Measurements from ENCODE around the gene ULBP1. TPM values are rescaled to one million over a fixed set of nuclear protein-coding genes. Genes with fewer than 3 reads are reported as not detected.
A peak's percentile ranks its signal among the peaks of the same experiment; 100 is the strongest.
"Not testable (repeated sequence)": the region's sequence is repeated elsewhere in the genome, so short reads cannot be mapped to it uniquely, and the experiment has no call there.

The ULBP1 gene
- total and polyA plus RNA-seq, 4 experiments from 2014 or later = not detected

- POLR2A ChIA-PET (ENCODE audit: partially characterized antibody) = interaction anchor here (0.9 kb wide), 1 partner anchor 9 kb away, joined by 3 read pairs; no protein-coding TSS in a partner anchor
- no peak for DNase-seq
- Histone ChIP-seq H3K9me3 (ENCODE audit: control insufficient read depth in 1 of 2, low read length in 2 of 2) (no peaks in the 10 kb centered on the region), H3K4me3 (ENCODE audit: low read length in 2 of 2) (no peak overlapping the region), H3K36me3 (ENCODE audit: insufficient read depth, low read length) (no peaks in the 10 kb centered on the region), H3K27me3 (ENCODE audit: insufficient read depth, low read length) (peaks cover 37% of the 10 kb centered on the region), H3K27ac (ENCODE audit: low read depth, low read length) (no peak overlapping the region), H3K4me1 (ENCODE audit: insufficient read depth, low read length) (peaks cover 16% of the 10 kb centered on the region)
- peaks cover 56 to 60% of the 10 kb centered on the region in 2 donors for H3K27me3 Mint-ChIP-seq
- intact Hi-C loops (cut with micrococcal nuclease) = no loop called here
- peaks cover 10 to 22% (median 16%) of the 10 kb centered on the region in 4 donors for H3K4me1 Mint-ChIP-seq
- H3K27ac Mint-ChIP-seq = peak overlapping the region in 1 of 7 donors; percentile 58
- H3K9me3 Mint-ChIP-seq = peaks cover 0 to 3% (median 0%) of the 10 kb centered on the region in 8 donors
- CTCF ChIA-PET (ENCODE audit: partially characterized antibody) = no interaction called here
- H3K4me3 Mint-ChIP-seq = no peak overlapping the region
- no peaks in the 10 kb centered on the region for H3K36me3 Mint-ChIP-seq
Observed at GRCh38 chr6:149995235-149995750, 31.6 kb downstream of the ULBP1 start.

DNA sequence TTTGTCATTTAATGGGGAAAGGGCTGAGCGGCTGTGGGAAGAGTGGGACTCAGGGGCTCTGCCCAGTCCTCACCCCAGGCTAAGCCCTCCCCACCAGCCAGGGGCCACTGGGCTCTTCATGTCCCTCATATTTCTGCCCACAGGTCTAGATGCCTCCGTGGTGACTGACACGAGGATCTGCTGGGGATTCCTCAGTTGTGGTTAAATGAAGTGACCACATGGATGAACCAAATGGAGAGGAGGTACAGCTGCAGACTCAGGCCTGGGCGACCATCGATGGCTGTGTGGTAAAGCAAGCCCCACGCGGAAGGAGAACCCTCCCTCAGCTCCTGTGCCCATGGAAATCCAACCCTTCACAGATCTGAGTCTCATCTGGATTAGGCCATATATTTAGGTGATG, 32.2 kb downstream of the ULBP1 start:
- Mint-ChIP-seq H3K9me3 (peaks cover 0 to 2% (median 0%) of the 10 kb centered on the region in 8 donors), H3K27me3 (peaks cover 53 to 55% of the 10 kb centered on the region in 2 donors), H3K27ac (no peak overlapping the region), H3K4me3 (no peak overlapping the region), H3K36me3 (no peaks in the 10 kb centered on the region), H3K4me1 (peaks cover 11 to 22% (median 17%) of the 10 kb centered on the region in 4 donors)
- Histone ChIP-seq H3K4me3 (ENCODE audit: low read length in 2 of 2) (no peak overlapping the region), H3K9me3 (ENCODE audit: control insufficient read depth in 1 of 2, low read length in 2 of 2) (no peaks in the 10 kb centered on the region), H3K36me3 (ENCODE audit: insufficient read depth, low read length) (no peaks in the 10 kb centered on the region), H3K27ac (ENCODE audit: low read depth, low read length) (no peak overlapping the region), H3K27me3 (ENCODE audit: insufficient read depth, low read length) (peaks cover 30% of the 10 kb centered on the region), H3K4me1 (ENCODE audit: insufficient read depth, low read length) (peaks cover 14% of the 10 kb centered on the region)
- CTCF ChIA-PET (ENCODE audit: partially characterized antibody) = no interaction called here
- intact Hi-C loops (cut with micrococcal nuclease) = no loop called here
- POLR2A ChIA-PET (ENCODE audit: partially characterized antibody) = no interaction called here
- no peak for DNase-seq

- no peak for DNase-seq
- no peaks in the 10 kb centered on the region for H3K36me3 ChIP-seq (ENCODE audit: insufficient read depth, low read length)
- ChIA-PET POLR2A (ENCODE audit: partially characterized antibody) (no interaction called here), CTCF (ENCODE audit: partially characterized antibody) (interaction anchor here (1.0 kb wide), 1 partner anchor 10 kb away, joined by 3 read pairs; no protein-coding TSS in a partner anchor)
- H3K4me1 Mint-ChIP-seq = peaks cover 15 to 37% (median 26%) of the 10 kb centered on the region in 4 donors
- H3K9me3 Mint-ChIP-seq = peaks cover 0 to 2% (median 0%) of the 10 kb centered on the region in 8 donors
- intact Hi-C loops (cut with micrococcal nuclease) = loop anchor here (10.0 kb wide), 1 partner anchor 1385 kb away; no protein-coding TSS in a partner anchor
- peaks cover 24% of the 10 kb centered on the region in 2 donors for H3K27me3 Mint-ChIP-seq
- peak overlapping the region in 1 of 7 donors; percentile 0 for H3K27ac Mint-ChIP-seq
- H3K4me3 ChIP-seq (ENCODE audit: low read length in 2 of 2) = no peak overlapping the region
- H3K9me3 ChIP-seq (ENCODE audit: control insufficient read depth in 1 of 2, low read length in 2 of 2) = no peaks in the 10 kb centered on the region
- H3K36me3 Mint-ChIP-seq = no peaks in the 10 kb centered on the region
- H3K4me1 ChIP-seq (ENCODE audit: insufficient read depth, low read length) = peaks cover 28% of the 10 kb centered on the region
- no peak overlapping the region for H3K4me3 Mint-ChIP-seq
- H3K27me3 ChIP-seq (ENCODE audit: insufficient read depth, low read length) = peaks cover 7% of the 10 kb centered on the region
- H3K27ac ChIP-seq (ENCODE audit: low read depth, low read length) = no peak overlapping the region
Observed at GRCh38 chr6:149999636-150000035, 35.9 kb downstream of the ULBP1 start.

DNA sequence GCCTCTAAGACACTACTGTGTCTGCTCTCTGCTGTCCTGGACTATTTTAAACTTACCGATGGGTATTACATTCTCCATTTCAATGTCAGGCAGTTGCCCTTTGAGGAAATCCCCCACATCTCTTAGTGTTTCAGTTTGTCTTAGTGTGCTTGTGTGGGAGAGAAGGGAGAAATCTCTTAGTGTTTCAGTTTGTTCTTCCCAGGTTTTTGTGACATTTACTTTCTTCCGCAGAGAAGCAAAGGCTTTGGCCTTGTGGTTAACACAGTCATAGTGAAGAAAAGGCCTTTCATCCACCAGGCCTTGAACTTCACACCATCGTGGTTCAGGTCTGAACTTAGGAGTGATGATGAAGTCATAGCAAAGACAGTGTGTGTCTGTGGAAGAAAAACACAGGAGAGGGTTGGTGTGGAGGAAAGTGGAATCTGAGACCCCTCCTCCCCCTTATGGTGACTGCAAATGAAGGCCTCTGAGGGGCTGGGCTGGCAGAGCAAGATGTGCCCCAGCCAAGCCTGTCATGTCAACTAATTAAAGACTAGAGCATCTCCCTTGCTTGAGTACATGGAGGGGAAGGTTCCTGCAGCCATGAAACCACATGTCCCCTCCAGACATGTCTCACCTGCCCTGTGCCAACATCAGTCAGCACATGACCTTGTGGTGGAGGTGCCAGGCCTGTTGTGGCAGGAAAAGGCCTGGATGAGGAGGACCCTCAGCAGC, 37.7 kb downstream of the ULBP1 start:
- POLR2A ChIA-PET (ENCODE audit: partially characterized antibody) = no interaction called here
- Histone ChIP-seq H3K27ac (ENCODE audit: low read depth, low read length) (no peak overlapping the region), H3K27me3 (ENCODE audit: insufficient read depth, low read length) (no peaks in the 10 kb centered on the region), H3K4me1 (ENCODE audit: insufficient read depth, low read length) (peaks cover 36% of the 10 kb centered on the region), H3K9me3 (ENCODE audit: control insufficient read depth in 1 of 2, low read length in 2 of 2) (no peaks in the 10 kb centered on the region), H3K4me3 (ENCODE audit: low read length in 2 of 2) (no peak overlapping the region), H3K36me3 (ENCODE audit: insufficient read depth, low read length) (no peaks in the 10 kb centered on the region)
- Mint-ChIP-seq H3K36me3 (peaks cover 0 to 2% of the 10 kb centered on the region in 2 donors), H3K27ac (peak overlapping the region in 5 of 7 donors; percentile 11 to 59 (median 43)), H3K4me3 (peak overlapping the region in 1 of 8 donors; percentile 12), H3K9me3 (peaks cover 0 to 2% (median 0%) of the 10 kb centered on the region in 8 donors), H3K4me1 (peaks cover 15 to 53% (median 32%) of the 10 kb centered on the region in 4 donors), H3K27me3 (peaks cover 12 to 14% of the 10 kb centered on the region in 2 donors)
- intact Hi-C loops (cut with micrococcal nuclease) = loop anchor here (10.0 kb wide), 1 partner anchor 1383 kb away; no protein-coding TSS in a partner anchor
- peak in 1 of 5 donors; percentile 59 for DNase-seq
- CTCF ChIA-PET (ENCODE audit: partially characterized antibody) = no interaction called here

DNA sequence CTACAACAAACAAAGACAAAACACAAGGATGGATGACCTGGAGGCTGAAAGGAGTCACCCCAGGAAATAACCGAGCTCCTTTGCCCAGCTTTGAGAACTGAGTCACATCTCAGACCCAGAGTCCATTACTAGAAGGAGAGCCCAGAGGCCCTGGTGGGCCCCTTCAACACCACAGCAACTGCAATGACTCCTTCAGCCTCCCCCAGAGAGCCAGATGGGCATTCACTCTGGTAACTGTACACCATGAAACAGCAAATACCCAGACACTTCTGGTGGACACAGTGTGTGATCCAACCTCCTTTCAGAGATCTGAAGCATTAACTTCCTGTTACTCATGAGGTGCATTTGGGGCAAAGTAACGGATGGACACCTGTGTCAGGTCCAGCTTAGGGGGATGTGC, 39.0 kb downstream of the ULBP1 start:
- no peak overlapping the region for H3K4me3 ChIP-seq (ENCODE audit: low read length in 2 of 2)
- ChIA-PET CTCF (ENCODE audit: partially characterized antibody) (no interaction called here), POLR2A (ENCODE audit: partially characterized antibody) (no interaction called here)
- peaks cover 15 to 53% (median 35%) of the 10 kb centered on the region in 4 donors for H3K4me1 Mint-ChIP-seq
- H3K4me3 Mint-ChIP-seq = peak overlapping the region in 1 of 8 donors; percentile 16
- no peaks in the 10 kb centered on the region for H3K36me3 ChIP-seq (ENCODE audit: insufficient read depth, low read length)
- H3K9me3 ChIP-seq (ENCODE audit: control insufficient read depth in 1 of 2, low read length in 2 of 2) = no peaks in the 10 kb centered on the region
- H3K27ac Mint-ChIP-seq = peak overlapping the region in 3 of 7 donors; percentile 59 to 86 (median 65)
- no peaks in the 10 kb centered on the region for H3K27me3 ChIP-seq (ENCODE audit: insufficient read depth, low read length)
- peaks cover 0 to 2% (median 0%) of the 10 kb centered on the region in 8 donors for H3K9me3 Mint-ChIP-seq
- DNase-seq = no peak
- H3K4me1 ChIP-seq (ENCODE audit: insufficient read depth, low read length) = peaks cover 36% of the 10 kb centered on the region
- H3K27ac ChIP-seq (ENCODE audit: low read depth, low read length) = no peak overlapping the region
- H3K36me3 Mint-ChIP-seq = peaks cover 0 to 2% of the 10 kb centered on the region in 2 donors
- intact Hi-C loops (cut with micrococcal nuclease) = loop anchor here (10.0 kb wide), 1 partner anchor 1382 kb away; no protein-coding TSS in a partner anchor
- H3K27me3 Mint-ChIP-seq = peaks cover 4 to 6% of the 10 kb centered on the region in 2 donors

GRCh38 chr6:150003599-150003998, 39.9 kb downstream of the ULBP1 start:
- H3K4me1 ChIP-seq (ENCODE audit: insufficient read depth, low read length) = peaks cover 36% of the 10 kb centered on the region
- H3K36me3 Mint-ChIP-seq; CTCF ChIA-PET (ENCODE audit: partially characterized antibody); H3K36me3 ChIP-seq (ENCODE audit: insufficient read depth, low read length); H3K4me3 ChIP-seq (ENCODE audit: low read length in 2 of 2); POLR2A ChIA-PET (ENCODE audit: partially characterized antibody); H3K9me3 Mint-ChIP-seq; H3K9me3 ChIP-seq (ENCODE audit: control insufficient read depth in 1 of 2, low read length in 2 of 2); DNase-seq; H3K27ac ChIP-seq (ENCODE audit: low read depth, low read length); H3K27me3 Mint-ChIP-seq; H3K27me3 ChIP-seq (ENCODE audit: insufficient read depth, low read length): not testable (repeated sequence)
- intact Hi-C loops (cut with micrococcal nuclease) = loop anchor here (10.0 kb wide), 1 partner anchor 1381 kb away; no protein-coding TSS in a partner anchor
- Mint-ChIP-seq H3K4me1 (peaks cover 15 to 53% (median 35%) of the 10 kb centered on the region in 4 donors), H3K4me3 (peak overlapping the region in 5 of 8 donors; percentile 92 to 97 (median 94)), H3K27ac (peak overlapping the region in 5 of 7 donors; percentile 55 to 97 (median 91))

Measured in CD4-positive, alpha-beta memory T cell (primary cell).